HepG2 (cell line): Measurements from ENCODE around the gene PUS1.

Experiments
- RARG ChIP-seq: sonication (generic); formaldehyde crosslinking; IDR thresholded peaks from 2 replicates; pipeline ENCODE4 v1.4.0; 2020; ENCODE audit warnings: low read depth, mild to moderate bottlenecking, missing genetic modification reagents
- TF ChIP-seq, protein P1 (sequence below): sonication (generic); formaldehyde crosslinking; IDR thresholded peaks from 2 replicates; pipeline ENCODE4 v1.5.0; 2020; ENCODE audit warnings: mild to moderate bottlenecking, missing genetic modification reagents, moderate library complexity

DNA sequence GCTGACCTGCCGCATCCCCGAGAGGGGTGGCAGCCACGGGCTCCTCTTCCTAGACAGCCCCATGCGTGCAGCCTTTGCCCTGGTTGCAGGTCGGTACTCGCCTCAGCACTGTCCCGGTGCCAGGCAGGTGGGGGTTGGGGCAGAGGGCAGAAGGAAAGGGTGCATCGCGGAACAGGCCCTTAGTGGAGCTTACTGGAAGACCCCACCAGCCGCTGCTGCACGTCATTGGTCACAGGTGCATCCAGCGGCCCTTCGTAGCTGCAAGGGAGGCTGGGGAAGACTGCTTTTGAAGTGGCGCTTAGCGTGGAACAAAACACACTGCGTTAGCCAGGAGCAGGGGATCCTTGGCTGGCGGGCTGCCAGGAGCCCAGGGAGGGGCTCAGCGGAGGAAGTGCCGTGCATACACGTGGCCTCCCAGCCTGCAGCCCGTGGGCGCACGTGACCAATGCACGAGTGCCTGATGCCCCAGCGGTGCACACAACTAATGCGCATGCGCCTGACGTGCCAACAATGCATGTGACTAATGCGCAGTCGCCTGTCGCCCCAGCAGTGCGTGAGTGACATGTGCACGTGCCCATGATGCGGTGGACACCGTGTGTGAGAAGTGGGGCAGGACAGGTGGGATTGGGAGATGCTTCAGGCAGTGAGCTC is 15.7 kb downstream of the PUS1 start:
- TF ChIP-seq, protein P1, sequence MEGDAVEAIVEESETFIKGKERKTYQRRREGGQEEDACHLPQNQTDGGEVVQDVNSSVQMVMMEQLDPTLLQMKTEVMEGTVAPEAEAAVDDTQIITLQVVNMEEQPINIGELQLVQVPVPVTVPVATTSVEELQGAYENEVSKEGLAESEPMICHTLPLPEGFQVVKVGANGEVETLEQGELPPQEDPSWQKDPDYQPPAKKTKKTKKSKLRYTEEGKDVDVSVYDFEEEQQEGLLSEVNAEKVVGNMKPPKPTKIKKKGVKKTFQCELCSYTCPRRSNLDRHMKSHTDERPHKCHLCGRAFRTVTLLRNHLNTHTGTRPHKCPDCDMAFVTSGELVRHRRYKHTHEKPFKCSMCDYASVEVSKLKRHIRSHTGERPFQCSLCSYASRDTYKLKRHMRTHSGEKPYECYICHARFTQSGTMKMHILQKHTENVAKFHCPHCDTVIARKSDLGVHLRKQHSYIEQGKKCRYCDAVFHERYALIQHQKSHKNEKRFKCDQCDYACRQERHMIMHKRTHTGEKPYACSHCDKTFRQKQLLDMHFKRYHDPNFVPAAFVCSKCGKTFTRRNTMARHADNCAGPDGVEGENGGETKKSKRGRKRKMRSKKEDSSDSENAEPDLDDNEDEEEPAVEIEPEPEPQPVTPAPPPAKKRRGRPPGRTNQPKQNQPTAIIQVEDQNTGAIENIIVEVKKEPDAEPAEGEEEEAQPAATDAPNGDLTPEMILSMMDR (CRISPR knock-in tag) = no peak
- TF ChIP-seq RARG (CRISPR knock-in tag) = no peak
